ENCODE data around the gene JADE2.
A peak's percentile ranks its signal among the peaks of the same experiment; 100 is the strongest.
"Not testable (repeated sequence)": the region's sequence is repeated elsewhere in the genome, so short reads cannot be mapped to it uniquely, and the experiment has no call there.

The JADE2 gene

DNA sequence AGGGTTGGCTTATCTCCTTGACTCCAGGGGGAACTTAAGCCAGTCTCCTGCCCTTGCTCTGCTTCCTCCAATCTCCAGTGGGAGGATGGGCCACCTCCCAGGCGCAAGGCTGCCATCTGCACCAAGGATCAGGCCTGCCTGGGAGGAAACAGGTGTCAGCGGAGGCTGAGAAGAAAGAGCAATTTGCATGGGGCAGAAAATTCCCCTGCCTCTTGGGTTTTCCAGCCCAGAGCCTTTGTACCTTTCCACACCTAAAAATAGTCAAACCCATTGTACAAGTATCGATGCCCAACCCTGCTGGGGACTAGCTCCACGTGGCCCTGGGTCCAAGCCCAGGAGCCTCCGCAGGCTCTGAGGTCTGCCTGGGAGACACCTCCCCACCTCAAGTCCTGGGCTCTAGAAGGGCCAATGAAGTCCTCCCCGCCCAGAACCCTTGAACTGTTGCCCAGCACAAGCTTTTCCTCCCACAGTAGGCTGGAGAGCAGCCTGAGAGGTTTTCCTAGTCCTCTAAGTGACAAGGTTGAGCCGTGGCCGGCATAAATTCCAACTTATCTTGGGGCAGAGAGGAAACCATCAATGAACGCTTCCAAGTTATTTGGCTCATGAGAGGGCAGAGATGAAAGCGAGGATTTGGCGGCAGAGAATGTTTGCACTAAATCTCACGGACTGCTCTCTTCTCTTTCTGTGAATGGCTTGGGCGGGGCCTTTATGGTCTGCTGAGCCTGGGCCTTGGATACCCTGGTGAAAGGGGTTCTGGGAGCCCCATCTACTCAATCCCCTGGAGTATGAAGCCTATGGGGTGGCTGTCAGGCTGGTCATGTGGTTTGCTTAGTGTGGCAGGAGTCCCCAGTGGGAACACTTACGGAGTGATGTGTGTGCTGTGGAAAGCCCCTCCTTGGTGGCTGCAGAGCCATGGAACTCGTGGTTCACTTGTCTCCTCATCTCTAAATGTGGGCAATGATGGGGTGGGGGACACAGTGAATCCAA lies 15.6 kb downstream of the JADE2 start:
- no peak for TF ChIP-seq JUND (IDR thresholded peaks at IDR 0.05; ENCODE audit: low read depth)
- in situ Hi-C loops (cut with HindIII; ENCODE audit: low pct_unique_long_range_greater_than_20kb, low sequenced_read_pairs): no loop called here
- DNase-seq (ENCODE audit: low read depth in 1 of 2, low spot score in 1 of 2): no peak

DNA sequence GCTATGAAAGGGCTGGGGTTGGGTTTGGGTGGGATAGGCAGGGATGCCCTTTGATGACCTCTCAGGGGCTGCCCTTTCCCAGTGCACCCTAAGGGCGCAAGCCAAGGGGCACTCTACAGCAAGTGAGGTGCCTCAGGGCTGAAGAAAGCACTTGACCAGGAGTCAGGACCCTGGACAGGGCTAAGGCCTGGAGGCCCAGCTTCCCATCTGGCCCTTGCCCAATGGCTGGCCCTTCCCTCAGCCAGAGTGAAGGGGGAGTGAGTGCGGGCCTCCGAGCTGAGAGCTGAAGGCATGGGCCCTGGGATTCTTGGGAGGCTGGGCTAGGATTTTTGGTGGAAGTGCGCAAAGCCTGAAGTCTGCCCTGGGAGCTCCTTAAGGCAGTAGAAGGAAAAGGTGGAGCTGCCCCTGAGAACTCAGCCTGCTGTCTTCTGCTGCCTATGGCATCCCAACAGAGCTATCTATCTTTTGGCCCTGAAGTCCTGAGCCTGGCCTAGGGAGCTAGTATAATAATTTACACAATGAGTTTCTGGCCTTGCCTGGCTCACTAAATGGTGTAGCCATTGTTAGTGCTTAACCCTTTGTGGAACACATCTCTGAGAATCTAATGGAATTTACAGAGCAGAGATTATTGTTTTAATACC lies 16.4 kb downstream of the JADE2 start:
- in situ Hi-C loops (cut with HindIII; ENCODE audit: low pct_unique_long_range_greater_than_20kb, low sequenced_read_pairs): no loop called here
- peak; percentile 31 to 56 for DNase-seq (ENCODE audit: low read depth in 1 of 2, low spot score in 1 of 2)
- TF ChIP-seq JUND (IDR thresholded peaks at IDR 0.05; ENCODE audit: low read depth): no peak

DNA sequence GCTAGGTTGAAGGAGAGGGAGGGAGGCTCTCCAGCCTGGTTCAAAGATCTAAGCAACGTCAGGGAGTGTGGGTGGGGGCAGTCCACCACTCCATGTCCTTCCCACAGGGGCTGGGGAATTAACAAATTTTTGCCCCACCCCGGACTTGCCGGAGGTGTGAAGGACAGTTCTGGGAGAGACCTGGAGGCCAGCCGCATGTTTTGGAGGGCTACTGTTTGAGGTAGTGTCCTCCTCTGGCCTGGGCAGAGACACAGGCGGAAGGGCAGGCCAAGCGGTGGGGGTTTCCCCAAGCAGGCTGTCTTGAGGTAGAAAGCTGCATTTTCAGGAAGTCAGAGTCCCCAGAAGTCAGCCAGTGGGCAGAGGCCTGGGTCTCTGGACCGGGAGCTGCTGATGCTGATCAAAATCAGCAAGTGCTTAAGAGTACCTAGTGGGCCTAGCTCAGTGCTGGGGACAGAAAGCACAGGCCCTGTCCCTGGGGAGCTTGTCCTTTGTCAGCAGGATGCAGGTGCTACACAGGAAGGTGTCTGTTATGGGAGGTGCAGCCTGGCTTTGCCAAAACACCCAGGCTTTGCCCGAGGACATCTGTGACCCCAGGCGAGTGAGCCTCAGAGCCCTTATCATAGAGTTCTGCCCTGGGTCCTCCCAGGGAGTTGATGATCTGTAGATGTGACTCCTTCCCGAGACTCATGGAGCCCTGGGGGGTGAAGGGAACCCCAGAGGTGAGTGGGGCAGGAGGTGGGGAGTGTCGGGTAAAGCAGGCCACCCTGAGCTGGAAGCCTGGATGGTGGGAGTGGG lies 18.5 kb downstream of the JADE2 start:
- TF ChIP-seq JUND (IDR thresholded peaks at IDR 0.05; ENCODE audit: low read depth): no peak
- in situ Hi-C loops (cut with HindIII; ENCODE audit: low pct_unique_long_range_greater_than_20kb, low sequenced_read_pairs): no loop called here
- no peak for DNase-seq (ENCODE audit: low read depth in 1 of 2, low spot score in 1 of 2)

DNA sequence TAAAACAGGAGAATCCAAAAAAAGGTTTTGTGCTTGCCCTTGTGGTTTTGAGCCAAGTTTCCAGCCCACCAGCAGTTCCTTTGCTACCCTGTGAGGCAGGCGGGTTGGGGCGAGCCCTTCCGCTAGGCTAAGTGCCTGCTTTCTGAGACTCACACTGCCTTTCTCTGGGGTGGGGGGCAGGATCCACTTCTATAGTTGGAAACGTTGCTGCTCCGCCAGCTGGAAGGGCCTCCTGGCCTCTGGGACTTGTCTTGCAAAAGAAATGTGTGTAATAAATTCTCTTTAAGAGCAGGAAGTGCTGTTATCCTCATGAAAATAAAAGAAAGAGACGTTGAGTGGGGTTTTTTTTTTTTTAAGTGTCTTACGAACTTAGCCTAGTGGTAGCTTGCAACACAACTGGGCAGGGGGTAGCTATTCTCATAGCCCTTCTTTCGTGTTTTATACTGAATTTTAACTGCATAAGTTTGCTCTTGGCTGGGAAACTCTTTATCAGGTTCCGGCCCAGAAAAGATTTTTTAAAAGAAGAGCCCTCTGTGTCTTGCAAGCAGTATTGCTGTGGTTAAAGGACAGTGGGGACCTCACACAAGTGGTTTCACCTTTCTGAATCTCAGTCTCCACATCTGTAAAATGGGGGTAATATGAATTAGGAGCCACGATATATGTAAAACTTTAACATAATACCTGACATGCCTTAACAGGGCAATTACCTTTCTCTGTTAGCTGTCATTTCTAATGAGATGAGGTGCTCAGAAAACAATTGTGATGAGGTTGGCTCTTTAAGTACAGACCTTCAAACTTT lies 19.8 kb downstream of the JADE2 start:
- TF ChIP-seq JUND (IDR thresholded peaks at IDR 0.05; ENCODE audit: low read depth): no peak
- in situ Hi-C loops (cut with HindIII; ENCODE audit: low pct_unique_long_range_greater_than_20kb, low sequenced_read_pairs): no loop called here
- DNase-seq (ENCODE audit: low read depth in 1 of 2, low spot score in 1 of 2): no peak

DNA sequence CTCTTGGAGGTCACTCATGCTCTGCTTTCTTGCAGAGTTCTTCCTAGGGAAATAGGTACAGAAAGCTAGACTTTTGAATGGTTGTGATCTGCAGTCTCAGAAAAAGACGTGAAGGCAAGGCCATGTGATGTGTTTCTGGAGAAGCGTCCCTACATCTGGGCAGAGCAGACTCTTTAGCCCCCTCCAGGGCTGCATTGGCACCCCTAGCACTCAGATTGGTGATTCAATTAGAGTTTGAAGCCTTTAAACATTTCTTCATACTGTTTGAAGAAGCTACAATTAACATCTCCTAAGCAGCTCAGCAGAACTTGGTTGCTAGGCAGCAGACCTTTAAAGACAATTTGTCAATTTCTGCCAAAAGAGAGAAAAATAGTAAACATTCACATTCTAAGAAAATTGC lies 21.6 kb downstream of the JADE2 start:
- DNase-seq (ENCODE audit: low read depth in 1 of 2, low spot score in 1 of 2): no peak
- in situ Hi-C loops (cut with HindIII; ENCODE audit: low pct_unique_long_range_greater_than_20kb, low sequenced_read_pairs): no loop called here
- no peak for TF ChIP-seq JUND (IDR thresholded peaks at IDR 0.05; ENCODE audit: low read depth)

DNA sequence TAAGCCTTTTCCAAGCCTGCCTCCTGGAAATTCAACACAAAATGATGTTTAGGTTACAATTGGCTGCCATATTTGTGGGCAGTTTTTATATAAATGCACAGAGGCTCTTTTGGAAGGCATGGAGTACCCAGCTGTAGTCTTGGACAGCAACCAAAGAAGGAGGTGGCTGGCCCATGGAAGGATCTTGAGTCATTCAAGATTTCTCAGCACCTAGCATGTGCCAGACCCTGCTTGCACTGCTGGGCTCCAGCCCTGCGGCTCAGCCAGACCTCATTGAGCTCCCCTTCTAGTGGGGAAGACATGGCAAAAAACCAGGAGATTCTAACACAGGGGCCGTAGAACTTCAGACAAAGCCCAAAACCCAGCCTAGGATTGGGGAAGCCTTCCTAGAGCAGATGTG lies 22.1 kb downstream of the JADE2 start:
- no peak for DNase-seq (ENCODE audit: low read depth in 1 of 2, low spot score in 1 of 2)
- TF ChIP-seq JUND (IDR thresholded peaks at IDR 0.05; ENCODE audit: low read depth): no peak
- in situ Hi-C loops (cut with HindIII; ENCODE audit: low pct_unique_long_range_greater_than_20kb, low sequenced_read_pairs): no loop called here

DNA sequence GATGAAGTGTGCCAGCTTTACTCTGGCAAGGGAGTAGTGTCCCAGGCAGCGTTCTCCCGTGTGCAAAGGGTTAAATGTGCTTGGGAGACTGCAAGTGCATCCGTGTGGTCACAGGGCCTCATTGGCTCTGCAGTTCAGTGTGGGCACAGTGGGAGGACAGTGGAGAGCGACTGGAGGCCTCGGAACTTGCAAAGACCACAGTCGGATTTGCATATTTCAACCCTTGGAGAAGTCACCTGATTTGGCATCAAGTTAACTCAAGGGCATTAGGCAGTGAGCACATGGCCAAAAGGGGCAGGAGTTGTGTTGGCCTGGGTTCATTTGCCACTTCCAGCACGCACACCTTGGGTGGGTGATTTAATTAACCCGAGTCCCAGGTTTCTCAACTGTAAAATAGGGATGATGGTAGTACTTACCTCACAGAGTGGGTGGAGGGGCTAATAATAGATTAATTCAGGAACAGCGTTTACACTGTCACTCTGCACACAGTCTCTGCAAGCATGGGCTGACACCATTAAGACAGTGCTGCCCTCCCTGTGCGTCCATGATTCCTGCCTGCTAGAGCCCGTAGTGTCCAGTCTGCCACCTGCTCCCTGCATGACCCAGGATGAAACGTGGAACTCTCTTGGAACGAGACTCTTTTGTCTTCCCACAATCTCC lies 22.7 kb downstream of the JADE2 start:
- DNase-seq (ENCODE audit: low read depth in 1 of 2, low spot score in 1 of 2): no peak
- in situ Hi-C loops (cut with HindIII; ENCODE audit: low pct_unique_long_range_greater_than_20kb, low sequenced_read_pairs): no loop called here
- no peak for TF ChIP-seq JUND (IDR thresholded peaks at IDR 0.05; ENCODE audit: low read depth)

DNA sequence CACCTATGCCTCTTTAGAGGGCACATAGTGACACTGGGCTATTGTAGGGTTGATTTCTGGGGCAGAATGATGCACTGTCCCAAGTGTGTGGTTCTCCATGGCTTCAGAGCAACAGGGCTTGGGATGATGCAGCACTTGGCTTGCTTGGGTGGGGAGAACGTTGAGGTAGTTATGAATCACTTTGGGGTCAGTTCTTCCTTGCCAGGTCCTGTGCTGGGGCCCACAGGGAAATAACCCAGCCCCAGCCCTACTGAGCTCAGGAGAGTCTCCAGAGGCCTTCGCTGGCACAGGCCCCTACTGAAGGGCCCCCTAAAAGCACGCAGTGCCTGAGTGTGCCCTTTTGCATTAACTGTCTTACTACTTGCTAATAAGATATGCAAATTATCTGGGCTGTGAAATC lies 24.2 kb downstream of the JADE2 start:
- in situ Hi-C loops (cut with HindIII; ENCODE audit: low pct_unique_long_range_greater_than_20kb, low sequenced_read_pairs): no loop called here
- no peak for DNase-seq (ENCODE audit: low read depth in 1 of 2, low spot score in 1 of 2)
- TF ChIP-seq JUND (IDR thresholded peaks at IDR 0.05; ENCODE audit: low read depth): no peak

DNA sequence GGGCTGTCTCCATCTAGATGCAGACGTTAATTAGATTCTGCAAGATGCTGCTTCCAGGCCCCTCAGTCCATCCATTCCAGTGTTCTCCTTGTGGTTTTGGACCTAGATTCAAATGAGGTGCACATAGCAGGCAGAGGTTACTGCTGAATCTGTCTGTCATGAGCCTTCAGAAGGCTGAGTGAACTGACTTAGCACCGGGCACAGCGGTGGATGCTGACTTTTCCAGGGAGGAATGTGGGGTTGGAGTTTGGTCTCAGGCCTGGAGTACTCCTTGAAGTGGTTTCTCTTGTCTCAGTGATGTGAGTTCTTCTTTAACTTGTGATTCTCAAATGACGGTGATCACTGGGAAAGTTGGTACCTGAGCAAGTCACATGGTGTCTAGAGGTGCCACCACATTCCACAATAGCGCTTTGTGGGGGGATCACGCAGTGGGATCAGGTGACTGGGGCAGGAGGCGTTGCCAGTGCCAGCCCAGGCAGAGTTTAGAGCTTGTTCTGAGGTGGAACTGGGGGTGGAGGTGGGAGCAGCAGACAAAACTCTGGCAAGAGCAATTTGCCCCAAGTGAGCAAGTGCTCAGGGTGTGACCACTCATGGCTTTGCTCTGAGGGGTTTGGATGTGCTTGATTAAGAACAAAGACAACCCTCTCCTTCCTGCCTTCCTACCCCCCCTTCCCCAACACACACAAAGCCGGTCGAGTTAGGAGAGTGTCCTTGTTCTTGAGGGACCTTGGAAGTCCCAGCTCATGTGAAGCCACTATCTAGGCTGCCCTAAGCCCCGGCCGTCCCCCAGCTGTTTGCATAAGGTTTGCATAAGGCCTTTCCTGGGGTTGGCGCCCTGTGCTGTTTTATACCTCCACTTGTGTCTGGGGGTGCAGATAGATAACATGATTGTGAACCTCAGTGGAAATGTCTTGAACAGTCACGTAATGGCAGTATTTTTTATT lies 25.1 kb downstream of the JADE2 start:
- in situ Hi-C loops (cut with HindIII; ENCODE audit: low pct_unique_long_range_greater_than_20kb, low sequenced_read_pairs): no loop called here
- no peak for DNase-seq (ENCODE audit: low read depth in 1 of 2, low spot score in 1 of 2)
- TF ChIP-seq JUND (IDR thresholded peaks at IDR 0.05; ENCODE audit: low read depth): no peak

DNA sequence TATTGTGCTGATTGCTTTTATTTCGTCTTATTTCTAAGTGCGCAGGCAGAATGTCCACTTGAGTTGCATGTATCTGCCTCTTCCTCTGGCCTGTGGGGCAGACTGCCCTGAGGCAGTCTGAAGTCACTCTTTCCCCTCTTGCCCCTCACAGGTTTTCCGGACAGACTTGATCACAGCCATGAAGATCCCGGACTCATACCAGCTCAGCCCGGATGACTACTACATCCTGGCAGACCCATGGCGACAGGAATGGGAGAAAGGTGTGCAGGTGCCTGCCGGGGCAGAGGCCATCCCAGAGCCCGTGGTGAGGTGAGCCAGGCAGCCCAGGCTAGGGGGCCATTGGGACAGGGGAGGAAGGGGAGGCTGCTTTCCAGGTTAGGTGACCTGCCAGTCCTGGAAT lies 26.4 kb downstream of the JADE2 start:
- in situ Hi-C loops (cut with HindIII; ENCODE audit: low pct_unique_long_range_greater_than_20kb, low sequenced_read_pairs): no loop called here
- DNase-seq (ENCODE audit: low read depth in 1 of 2, low spot score in 1 of 2): no peak
- no peak for TF ChIP-seq JUND (IDR thresholded peaks at IDR 0.05; ENCODE audit: low read depth)

DNA sequence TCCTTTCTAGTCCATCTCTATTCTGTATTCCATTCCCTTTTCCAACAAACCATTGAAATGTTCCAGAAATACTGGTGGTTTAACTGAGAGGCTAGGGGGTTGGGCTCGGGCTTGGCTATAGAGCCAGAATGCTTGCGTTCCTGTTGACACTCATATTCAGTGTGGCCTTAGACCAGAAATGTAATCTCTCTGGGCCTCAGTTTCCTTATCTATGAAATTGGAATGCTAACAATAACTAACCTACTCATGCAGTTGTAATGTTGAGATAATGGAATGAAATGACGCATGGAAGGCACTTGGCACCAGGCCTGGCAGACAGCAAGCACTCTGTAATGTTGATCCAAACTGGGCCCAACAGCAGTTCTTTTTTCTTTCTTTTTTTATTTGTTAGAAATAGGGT lies 26.8 kb downstream of the JADE2 start:
- in situ Hi-C loops (cut with HindIII; ENCODE audit: low pct_unique_long_range_greater_than_20kb, low sequenced_read_pairs): no loop called here
- peak; percentile 66; the same call in 1 of the 2 replicates for TF ChIP-seq JUND (IDR thresholded peaks at IDR 0.05; ENCODE audit: low read depth)

DNA sequence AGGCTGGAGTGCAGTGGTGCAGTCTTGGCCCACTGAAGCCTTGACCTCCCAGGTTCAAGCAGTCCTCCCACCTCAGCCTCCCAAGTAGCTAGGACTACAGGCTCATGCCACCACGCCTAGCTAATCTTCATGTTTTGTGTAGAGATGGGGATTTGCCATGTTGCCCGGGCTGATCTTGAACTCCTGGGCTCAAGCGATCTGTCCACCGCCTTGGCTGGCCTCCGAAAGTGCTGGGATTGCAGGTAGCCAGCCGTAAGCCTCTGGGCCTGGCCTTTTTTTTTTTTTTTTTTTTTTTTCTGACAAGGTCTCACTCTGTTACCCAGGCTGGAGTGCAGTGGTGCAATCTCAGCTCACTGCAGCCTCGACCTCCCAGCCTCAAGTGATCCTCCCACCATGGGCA lies 27.2 kb downstream of the JADE2 start:
- DNase-seq (ENCODE audit: low read depth in 1 of 2, low spot score in 1 of 2); in situ Hi-C loops (cut with HindIII; ENCODE audit: low pct_unique_long_range_greater_than_20kb, low sequenced_read_pairs): not testable (repeated sequence)

More for the DNA sequence above, 26.8 kb downstream of the JADE2 start:
- peak; percentile 16 to 23 for DNase-seq (ENCODE audit: low read depth in 1 of 2, low spot score in 1 of 2)

Measured in T47D (cell line).